GM13976 (cell line): ENCODE measurements around the gene SPACA7.

Experiments used
- DNase-seq: peaks from one replicate; pipeline ENCODE4 v3.0.0; 2012; ENCODE audit warnings: low spot score
- in situ Hi-C: fragments of 300-500 bp; cut with MboI; formaldehyde crosslinking; loops from one replicate; pipeline ENCODE4 v1.12.0; 2022; ENCODE audit warnings: low sequenced_read_pairs, mixed read lengths, inconsistent platforms; ENCODE audit not compliant: unreplicated experiment
- TF ChIP-seq, protein P1 (sequence below): IDR thresholded peaks from 2 replicates; pipeline ENCODE4 v1.5.1; 2012; ENCODE audit warnings: borderline replicate concordance, mild to moderate bottlenecking; ENCODE audit not compliant: insufficient read depth; ENCODE audit errors: extremely low read depth, missing control alignments, control extremely low read depth

SPACA7 gene

GRCh38 chr13:112331675-112332074 lies 44.5 kb upstream of the SPACA7 start:
- TF ChIP-seq, protein P1, sequence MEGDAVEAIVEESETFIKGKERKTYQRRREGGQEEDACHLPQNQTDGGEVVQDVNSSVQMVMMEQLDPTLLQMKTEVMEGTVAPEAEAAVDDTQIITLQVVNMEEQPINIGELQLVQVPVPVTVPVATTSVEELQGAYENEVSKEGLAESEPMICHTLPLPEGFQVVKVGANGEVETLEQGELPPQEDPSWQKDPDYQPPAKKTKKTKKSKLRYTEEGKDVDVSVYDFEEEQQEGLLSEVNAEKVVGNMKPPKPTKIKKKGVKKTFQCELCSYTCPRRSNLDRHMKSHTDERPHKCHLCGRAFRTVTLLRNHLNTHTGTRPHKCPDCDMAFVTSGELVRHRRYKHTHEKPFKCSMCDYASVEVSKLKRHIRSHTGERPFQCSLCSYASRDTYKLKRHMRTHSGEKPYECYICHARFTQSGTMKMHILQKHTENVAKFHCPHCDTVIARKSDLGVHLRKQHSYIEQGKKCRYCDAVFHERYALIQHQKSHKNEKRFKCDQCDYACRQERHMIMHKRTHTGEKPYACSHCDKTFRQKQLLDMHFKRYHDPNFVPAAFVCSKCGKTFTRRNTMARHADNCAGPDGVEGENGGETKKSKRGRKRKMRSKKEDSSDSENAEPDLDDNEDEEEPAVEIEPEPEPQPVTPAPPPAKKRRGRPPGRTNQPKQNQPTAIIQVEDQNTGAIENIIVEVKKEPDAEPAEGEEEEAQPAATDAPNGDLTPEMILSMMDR = no peak
- in situ Hi-C loops = no loop called here
- DNase-seq = no peak

- in situ Hi-C loops = no loop called here
- no peak for DNase-seq
- TF ChIP-seq, protein P1 = no peak
Observed at GRCh38 chr13:112332727-112333126, 43.4 kb upstream of the SPACA7 start.

DNA sequence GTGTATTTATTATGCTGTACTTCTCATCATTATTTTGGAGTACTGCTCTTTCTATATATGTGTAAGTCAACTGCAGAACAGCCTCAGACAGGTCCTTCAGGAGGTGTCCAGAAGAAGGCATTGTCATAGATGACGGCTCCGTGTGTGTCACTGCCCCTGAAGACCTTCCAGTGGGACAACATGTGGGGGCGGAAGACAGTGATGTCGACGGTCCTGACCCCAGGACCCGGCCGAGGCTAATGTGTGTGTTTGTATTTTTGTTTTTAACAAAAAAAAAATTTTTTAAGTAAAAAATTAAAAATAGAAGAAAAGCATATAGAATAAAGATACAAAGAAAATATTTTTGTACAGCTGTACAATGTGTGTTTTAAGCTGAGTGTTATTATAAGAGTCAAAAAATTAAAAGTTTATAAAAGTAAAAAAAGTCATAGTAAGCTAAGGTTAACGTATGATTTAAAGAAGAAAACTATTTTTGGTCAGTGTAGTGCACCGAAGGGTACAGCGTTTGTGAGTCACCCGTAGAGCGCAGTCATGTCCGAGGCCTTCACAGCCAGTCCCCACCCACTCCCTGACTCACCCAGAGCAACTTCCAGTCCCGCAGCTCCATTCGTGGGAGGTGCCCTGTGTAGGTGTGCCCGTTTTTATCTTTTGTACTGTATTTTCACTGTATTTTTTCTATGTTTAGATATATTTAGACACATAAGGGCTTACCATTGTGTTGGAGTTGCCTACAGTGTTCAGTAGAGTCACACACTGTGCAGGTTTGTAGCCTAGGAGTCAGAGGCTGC lies 42.2 kb upstream of the SPACA7 start:
- TF ChIP-seq, protein P1 = no peak

DNA sequence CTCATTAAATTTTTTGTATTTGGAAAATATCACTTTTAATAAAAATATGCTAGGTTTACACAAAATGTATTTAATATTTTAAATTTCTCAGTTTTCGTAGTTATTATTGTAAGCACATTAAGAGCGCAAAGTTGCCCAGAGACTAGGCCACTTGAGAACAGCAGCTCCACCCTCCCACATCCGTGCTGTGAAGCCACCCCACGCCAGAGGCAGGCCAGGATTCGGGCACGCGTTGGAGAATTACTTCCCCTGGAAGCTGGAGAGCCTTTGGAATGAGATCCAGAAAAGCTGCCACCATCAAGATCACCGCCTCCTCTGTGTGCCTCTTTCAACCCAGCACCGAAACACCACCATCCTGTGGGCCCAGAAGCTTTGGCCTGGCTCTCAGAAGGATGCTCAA lies 41.0 kb upstream of the SPACA7 start:
- in situ Hi-C loops = no loop called here
- no peak for DNase-seq
- TF ChIP-seq, protein P1 = no peak

More for the DNA sequence above, 42.2 kb upstream of the SPACA7 start:
- DNase-seq = no peak
- in situ Hi-C loops = no loop called here

GRCh38 chr13:112341446-112341845 lies 34.7 kb upstream of the SPACA7 start:
- DNase-seq = no peak
- in situ Hi-C loops = no loop called here
- TF ChIP-seq, protein P1 = no peak

- no peak for DNase-seq
- in situ Hi-C loops = no loop called here
- TF ChIP-seq, protein P1 = no peak
Observed at GRCh38 chr13:112341976-112342735, 34.0 kb upstream of the SPACA7 start.
